Mesenchymal stem cell (in vitro differentiated cells and primary cell): Measurements from ENCODE around the gene RIMBP2.

Experiments used
- DNase-seq: peaks from one replicate; pipeline ENCODE4 v3.0.0-alpha.2; 2013
- H2AFZ ChIP-seq: one replicate; pipeline ENCODE4 v1.6.1; 2013; ENCODE audit warnings: low read depth, mild to moderate bottlenecking, control low read depth, inconsistent platforms, low read length, moderate library complexity
- H2AK5ac ChIP-seq: 2 replicates; pipeline ENCODE4 v1.6.1; 2013; ENCODE audit warnings: low read length, moderate library complexity, mild to moderate bottlenecking, inconsistent platforms; ENCODE audit not compliant: severe bottlenecking
- H2BK120ac ChIP-seq: one replicate; pipeline ENCODE4 v1.6.1; 2013; ENCODE audit warnings: low read depth, mild to moderate bottlenecking, inconsistent platforms, low read length, moderate library complexity
- H2BK12ac ChIP-seq, 2 experiments: one replicate each; pipeline ENCODE4 v1.6.1; 2013; ENCODE audit warnings: inconsistent platforms in 2 of 2, low read length in 2 of 2, mild to moderate bottlenecking in 2 of 2, moderate library complexity in 2 of 2, control low read depth in 1 of 2
- H2BK15ac ChIP-seq: one replicate; pipeline ENCODE4 v1.6.1; 2013; ENCODE audit warnings: mild to moderate bottlenecking, low read depth, inconsistent platforms; ENCODE audit not compliant: poor library complexity, severe bottlenecking
- H2BK5ac ChIP-seq: 2 replicates; pipeline ENCODE4 v1.6.1; 2013; ENCODE audit warnings: low read depth, mild to moderate bottlenecking, low read length, control low read depth, inconsistent platforms; ENCODE audit not compliant: poor library complexity, severe bottlenecking
- H3K14ac ChIP-seq, 2 experiments: one replicate each; pipeline ENCODE4 v1.6.1; 2013; ENCODE audit warnings: inconsistent platforms in 2 of 2, low read length in 2 of 2, control low read depth in 1 of 2, mild to moderate bottlenecking in 1 of 2, moderate library complexity in 1 of 2
- H3K18ac ChIP-seq, 2 experiments: one replicate each; pipeline ENCODE4 v1.6.1; 2013; ENCODE audit warnings: inconsistent platforms in 2 of 2, low read length in 2 of 2, control low read depth in 1 of 2, low read depth in 1 of 2, mild to moderate bottlenecking in 1 of 2
- H3K23ac ChIP-seq, 2 experiments: one replicate each; pipeline ENCODE4 v1.6.1; 2013; ENCODE audit warnings: inconsistent platforms in 2 of 2, low read length in 2 of 2, mild to moderate bottlenecking in 2 of 2, moderate library complexity in 2 of 2, control low read depth in 1 of 2
- H3K27ac ChIP-seq: 2 replicates; pipeline ENCODE4 v1.5.1; 2013; ENCODE audit warnings: mild to moderate bottlenecking, moderate library complexity, low read length, control low read depth, inconsistent platforms; ENCODE audit not compliant: poor library complexity, severe bottlenecking
- H3K27me3 ChIP-seq, 2 experiments: 2 replicates each; pipeline versions ENCODE4 v1.6.1 to v1.7.0; 2013; ENCODE audit warnings: low read length in 2 of 2, mild to moderate bottlenecking in 2 of 2, moderate library complexity in 2 of 2, control low read depth in 1 of 2, inconsistent platforms in 1 of 2; ENCODE audit not compliant: control insufficient read depth in 1 of 2, insufficient read depth in 1 of 2
- H3K36me3 ChIP-seq, 2 experiments: 2 replicates each; pipeline versions ENCODE4 v1.6.1 to v1.7.0; 2013; ENCODE audit warnings: low read length in 2 of 2, control low read depth in 1 of 2, inconsistent platforms in 1 of 2, low read depth in 1 of 2, mild to moderate bottlenecking in 1 of 2; ENCODE audit not compliant: insufficient read depth in 2 of 2, control insufficient read depth in 1 of 2
- H3K4ac ChIP-seq, 2 experiments: one replicate each; pipeline ENCODE4 v1.6.1; 2013; ENCODE audit warnings: inconsistent platforms in 2 of 2, low read length in 2 of 2, mild to moderate bottlenecking in 2 of 2, moderate library complexity in 2 of 2, control low read depth in 1 of 2, low read depth in 1 of 2
- H3K4me1 ChIP-seq: 2 replicates; pipeline ENCODE4 v1.6.1; 2013; ENCODE audit warnings: low read depth, low read length, control low read depth; ENCODE audit not compliant: control insufficient read depth, insufficient read depth
- H3K4me2 ChIP-seq: 2 replicates; pipeline ENCODE4 v1.6.1; 2013; ENCODE audit warnings: low read length, mild to moderate bottlenecking, inconsistent platforms; ENCODE audit not compliant: poor library complexity, severe bottlenecking
- H3K4me3 ChIP-seq, 2 experiments: 2 replicates each; pipeline versions ENCODE4 v1.5.1 to v1.7.0; 2013; ENCODE audit warnings: low read length in 2 of 2, mild to moderate bottlenecking in 2 of 2, control low read depth in 1 of 2, low read depth in 1 of 2; ENCODE audit not compliant: insufficient read depth in 1 of 2
- H3K79me1 ChIP-seq: replicated peaks from 2 replicates; pipeline ENCODE4 v1.6.1; 2013; ENCODE audit warnings: mild to moderate bottlenecking, control low read depth, low read length, inconsistent platforms; ENCODE audit not compliant: poor library complexity, severe bottlenecking
- H3K9ac ChIP-seq: 2 replicates; pipeline ENCODE4 v1.7.0; 2013; ENCODE audit warnings: mild to moderate bottlenecking, low read length, moderate library complexity
- H3K9me3 ChIP-seq: 2 replicates; pipeline ENCODE4 v1.7.0; 2013; ENCODE audit warnings: mild to moderate bottlenecking, low read length; ENCODE audit not compliant: control insufficient read depth
- H4K8ac ChIP-seq: one replicate; pipeline ENCODE4 v1.6.1; 2013; ENCODE audit warnings: inconsistent platforms, mild to moderate bottlenecking, low read length, moderate library complexity
- H4K91ac ChIP-seq: one replicate; pipeline ENCODE4 v1.6.1; 2013; ENCODE audit warnings: mild to moderate bottlenecking, low read length, inconsistent platforms
- WGBS: methylation state at CpG from one replicate; pipeline ENCODE4 v1.1.7; 2013; ENCODE audit warnings: mixed read lengths; 5-methylcytosine and 5-hydroxymethylcytosine counted together

The RIMBP2 gene

DNA sequence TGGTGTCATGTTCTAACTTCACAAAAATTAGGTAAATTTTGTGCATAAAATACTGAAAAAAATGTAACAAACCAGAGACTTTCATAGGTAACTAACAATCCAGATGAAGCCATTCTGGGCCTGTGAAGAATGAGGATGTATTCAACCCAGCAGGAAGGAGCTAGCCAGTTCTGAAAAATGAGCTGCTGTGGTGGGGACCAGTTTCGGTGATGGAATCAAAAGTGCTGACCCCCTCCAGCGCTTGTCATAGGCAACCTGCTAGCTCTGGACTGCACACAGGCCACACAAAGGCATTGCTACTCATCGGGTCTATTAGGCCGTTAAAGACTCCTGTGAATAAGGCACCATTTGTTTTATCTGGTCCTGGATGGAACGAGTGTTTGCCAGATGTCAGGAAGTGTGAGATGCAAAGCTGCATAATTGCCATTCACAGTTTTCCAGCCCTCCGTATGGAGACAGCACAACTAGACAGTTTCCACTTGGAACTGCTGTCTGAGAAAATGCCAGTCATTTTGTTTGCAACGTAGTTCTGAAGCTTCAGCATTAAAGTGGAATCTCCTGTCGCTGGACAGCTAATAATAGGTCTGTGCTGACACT is 3.3 kb upstream of the RIMBP2 start:
- 34% methylated on average over 8 of the region's 8 CpGs for WGBS
- Histone ChIP-seq H2BK120ac (no peak overlapping the region), H3K27ac (no peak overlapping the region)

GRCh38 chr12:130717752-130718151 is 1.7 kb upstream of the RIMBP2 start:
- H3K4me1 ChIP-seq, result peaks cover 7% of the 10 kb centered on the region
- WGBS, result 88% methylated on average over 5 of the region's 5 CpGs
- no peak overlapping the region for H4K91ac ChIP-seq
- DNase-seq, result no peak
- no peak overlapping the region for H3K9ac ChIP-seq
- peaks cover 11% of the 10 kb centered on the region for H3K9me3 ChIP-seq
- H3K14ac ChIP-seq, result no peak overlapping the region
- H2BK12ac ChIP-seq, result no peak overlapping the region
- H2BK15ac ChIP-seq, result no peak overlapping the region
- no peaks in the 10 kb centered on the region for H3K36me3 ChIP-seq
- no peak overlapping the region for H3K4me3 ChIP-seq
- no peak overlapping the region for H4K8ac ChIP-seq
- no peak overlapping the region for H2BK120ac ChIP-seq
- no peak overlapping the region for H2BK5ac ChIP-seq
- H2AFZ ChIP-seq, result no peak overlapping the region
- H3K18ac ChIP-seq, result no peak overlapping the region
- H3K4me2 ChIP-seq, result no peak overlapping the region
- no peak overlapping the region for H3K23ac ChIP-seq
- H3K27me3 ChIP-seq, result peaks cover 41 to 54% of the 10 kb centered on the region in 2 experiments
- H3K27ac ChIP-seq, result no peak overlapping the region
- no peaks in the 10 kb centered on the region for H3K79me1 ChIP-seq
- H3K4ac ChIP-seq, result no peak overlapping the region
- no peak overlapping the region for H2AK5ac ChIP-seq

More for the DNA sequence above, 3.3 kb upstream of the RIMBP2 start:
- H3K18ac ChIP-seq, result no peak overlapping the region
- no peaks in the 10 kb centered on the region for H3K79me1 ChIP-seq
- no peak overlapping the region for H3K9ac ChIP-seq
- H3K4me2 ChIP-seq, result no peak overlapping the region
- no peak overlapping the region for H4K91ac ChIP-seq
- H2AFZ ChIP-seq, result no peak overlapping the region
- H2AK5ac ChIP-seq, result no peak overlapping the region
- no peak for DNase-seq
- no peak overlapping the region for H3K4ac ChIP-seq
- H3K27me3 ChIP-seq, result peaks cover 32 to 40% of the 10 kb centered on the region in 2 experiments
- no peak overlapping the region for H3K23ac ChIP-seq
- no peaks in the 10 kb centered on the region for H3K36me3 ChIP-seq
- no peak overlapping the region for H2BK5ac ChIP-seq
- peaks cover 7% of the 10 kb centered on the region for H3K4me1 ChIP-seq
- no peak overlapping the region for H3K4me3 ChIP-seq
- H2BK15ac ChIP-seq, result no peak overlapping the region
- peaks cover 20% of the 10 kb centered on the region for H3K9me3 ChIP-seq
- H2BK12ac ChIP-seq, result no peak overlapping the region
- H4K8ac ChIP-seq, result no peak overlapping the region
- no peak overlapping the region for H3K14ac ChIP-seq

DNA sequence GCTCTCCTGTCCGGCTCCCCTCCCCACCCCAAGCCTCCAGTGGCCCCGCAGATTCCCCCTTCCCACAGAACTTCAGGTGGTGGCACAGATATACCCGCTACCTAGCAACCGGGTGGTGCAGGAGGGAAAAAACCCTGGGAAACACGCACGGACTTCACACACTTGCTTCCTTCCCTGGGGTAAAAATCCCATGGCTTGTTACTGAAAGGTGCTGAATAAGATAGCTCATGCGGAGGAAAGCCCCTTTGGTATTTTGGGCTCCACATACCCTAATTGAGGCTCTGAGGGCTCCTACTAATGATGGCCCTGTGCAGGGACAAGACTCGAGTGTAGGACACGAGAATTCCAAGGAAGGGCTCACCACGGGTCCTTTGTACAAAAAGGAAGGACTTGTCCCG is 869 bp upstream of the RIMBP2 start:
- no peak overlapping the region for H4K8ac ChIP-seq
- H3K23ac ChIP-seq, result no peak overlapping the region
- no peaks in the 10 kb centered on the region for H3K79me1 ChIP-seq
- H2AK5ac ChIP-seq, result no peak overlapping the region
- no peak overlapping the region for H3K14ac ChIP-seq
- H3K4ac ChIP-seq, result no peak overlapping the region
- H3K27ac ChIP-seq, result no peak overlapping the region
- H3K4me2 ChIP-seq, result peak overlapping the region; percentile 18
- H3K27me3 ChIP-seq, result peaks cover 41 to 59% of the 10 kb centered on the region in 2 experiments
- no peak overlapping the region for H2BK15ac ChIP-seq
- H3K4me1 ChIP-seq, result peaks cover 7% of the 10 kb centered on the region
- no peak overlapping the region for H3K4me3 ChIP-seq
- no peak for DNase-seq
- no peak overlapping the region for H2BK12ac ChIP-seq
- no peak overlapping the region for H3K9ac ChIP-seq
- H2BK120ac ChIP-seq, result no peak overlapping the region
- H3K36me3 ChIP-seq, result no peaks in the 10 kb centered on the region
- 38% methylated on average over 10 of the region's 11 CpGs for WGBS
- H4K91ac ChIP-seq, result no peak overlapping the region
- H2BK5ac ChIP-seq, result no peak overlapping the region
- H3K9me3 ChIP-seq, result peaks cover 9% of the 10 kb centered on the region
- no peak overlapping the region for H3K18ac ChIP-seq
- no peak overlapping the region for H2AFZ ChIP-seq

DNA sequence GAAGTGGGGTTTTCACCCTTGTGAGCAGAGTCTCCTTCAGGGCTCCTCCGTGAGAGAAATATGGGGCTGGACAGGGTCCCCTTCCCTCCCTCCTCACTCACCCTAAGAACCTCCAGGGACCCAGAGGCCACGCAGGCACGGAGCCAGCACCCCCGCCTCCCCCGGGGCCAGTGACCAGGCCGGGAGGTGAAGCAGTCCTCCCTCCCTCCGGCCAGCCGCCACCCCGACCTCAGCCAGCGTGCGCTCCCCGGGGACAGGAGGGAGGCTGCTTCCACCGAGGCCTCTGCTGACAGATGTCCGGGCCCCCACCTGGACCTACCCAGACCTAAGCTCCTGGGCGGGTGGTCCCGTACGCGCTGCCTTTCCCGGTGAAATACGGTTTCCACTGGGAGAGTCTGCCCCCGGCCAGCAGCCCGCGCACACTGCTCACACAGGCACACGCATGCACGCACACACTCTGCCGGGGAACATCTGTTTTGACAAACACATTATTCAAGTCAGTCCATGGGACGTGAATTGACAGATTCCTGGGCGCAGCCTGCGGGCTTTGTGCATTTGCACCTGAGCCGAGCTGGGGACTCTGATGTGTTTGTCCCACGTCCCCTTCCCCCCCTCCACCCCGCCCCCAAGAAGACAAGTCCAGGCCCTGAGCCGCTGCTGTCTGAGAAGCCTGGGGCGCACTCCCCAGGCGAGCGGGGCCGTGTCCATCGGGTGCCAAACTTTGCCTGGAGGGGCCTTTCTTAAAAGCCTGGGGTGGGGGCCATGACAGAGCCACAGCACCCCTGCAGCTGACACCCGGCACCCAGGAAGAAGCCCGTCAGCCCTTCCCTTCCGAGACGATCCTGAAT is 725 bp downstream of the RIMBP2 start:
- Histone ChIP-seq H3K4ac (no peak overlapping the region), H3K23ac (no peak overlapping the region), H2BK15ac (no peak overlapping the region), H3K36me3 (no peaks in the 10 kb centered on the region), H4K8ac (no peak overlapping the region), H3K9me3 (peaks cover 6% of the 10 kb centered on the region), H3K14ac (no peak overlapping the region), H3K4me3 (no peak overlapping the region), H2AFZ (no peak overlapping the region), H3K79me1 (no peaks in the 10 kb centered on the region), H3K4me2 (peak overlapping the region; percentile 29), H3K27ac (no peak overlapping the region), H2AK5ac (no peak overlapping the region), H2BK5ac (no peak overlapping the region), H3K27me3 (peaks cover 41 to 64% of the 10 kb centered on the region in 2 experiments), H2BK12ac (no peak overlapping the region), H3K4me1 (peaks cover 7% of the 10 kb centered on the region), H2BK120ac (no peak overlapping the region), H4K91ac (no peak overlapping the region), H3K18ac (no peak overlapping the region), H3K9ac (no peak overlapping the region)
- WGBS, result 1% methylated on average over 42 of the region's 42 CpGs
- DNase-seq, result no peak
